Erythroblast (primary cell): ENCODE results near the gene OR5D14.

Experiments used
- GATA1 ChIP-seq: IDR thresholded peaks from 2 replicates; pipeline ENCODE4 v1.6.1; 2011; ENCODE audit warnings: low read depth, mild to moderate bottlenecking, control low read depth, low read length, moderate library complexity
- POLR2A ChIP-seq: IDR thresholded peaks from 2 replicates; pipeline ENCODE4 v1.6.1; 2011; ENCODE audit warnings: mild to moderate bottlenecking, low read length

DNA sequence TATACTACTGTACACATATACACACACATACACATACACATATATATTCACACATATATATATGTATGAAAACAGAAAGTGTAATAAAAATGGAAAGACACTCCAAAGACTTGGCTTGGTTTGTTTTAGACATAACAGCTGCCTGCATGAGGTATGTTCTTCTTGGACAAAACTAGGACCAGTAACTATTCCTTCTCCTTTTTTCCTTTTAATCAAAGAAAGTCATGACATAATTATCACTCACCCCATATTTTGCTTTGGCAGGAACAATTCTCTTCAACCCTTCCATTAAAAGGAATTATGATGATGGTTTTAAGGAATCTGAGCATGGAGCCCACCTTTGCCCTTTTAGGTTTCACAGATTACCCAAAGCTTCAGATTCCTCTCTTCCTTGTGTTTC lies at the start of gene OR5D14:
- TF ChIP-seq POLR2A (no peak), GATA1 (no peak)
